ENCODE measurements around the gene KIAA0319L.

GRCh38 chr1:35506960-35507912, 50.0 kb downstream of the KIAA0319L start:
- TF ChIP-seq POLR2A (IDR thresholded peaks at IDR 0.05), result no peak
- TF ChIP-seq, protein P1, sequence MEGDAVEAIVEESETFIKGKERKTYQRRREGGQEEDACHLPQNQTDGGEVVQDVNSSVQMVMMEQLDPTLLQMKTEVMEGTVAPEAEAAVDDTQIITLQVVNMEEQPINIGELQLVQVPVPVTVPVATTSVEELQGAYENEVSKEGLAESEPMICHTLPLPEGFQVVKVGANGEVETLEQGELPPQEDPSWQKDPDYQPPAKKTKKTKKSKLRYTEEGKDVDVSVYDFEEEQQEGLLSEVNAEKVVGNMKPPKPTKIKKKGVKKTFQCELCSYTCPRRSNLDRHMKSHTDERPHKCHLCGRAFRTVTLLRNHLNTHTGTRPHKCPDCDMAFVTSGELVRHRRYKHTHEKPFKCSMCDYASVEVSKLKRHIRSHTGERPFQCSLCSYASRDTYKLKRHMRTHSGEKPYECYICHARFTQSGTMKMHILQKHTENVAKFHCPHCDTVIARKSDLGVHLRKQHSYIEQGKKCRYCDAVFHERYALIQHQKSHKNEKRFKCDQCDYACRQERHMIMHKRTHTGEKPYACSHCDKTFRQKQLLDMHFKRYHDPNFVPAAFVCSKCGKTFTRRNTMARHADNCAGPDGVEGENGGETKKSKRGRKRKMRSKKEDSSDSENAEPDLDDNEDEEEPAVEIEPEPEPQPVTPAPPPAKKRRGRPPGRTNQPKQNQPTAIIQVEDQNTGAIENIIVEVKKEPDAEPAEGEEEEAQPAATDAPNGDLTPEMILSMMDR (IDR thresholded peaks at IDR 0.05), result no peak
